Epithelial cell of esophagus (primary cell): Measurements from ENCODE around the gene LPIN1.

Source experiments
- DNase-seq: peaks from one replicate; pipeline ENCODE4 v3.0.0; 2010; ENCODE audit warnings: low read depth
- H3K4me3 ChIP-seq: 2 replicates; pipeline ENCODE4 v1.5.1; 2011; ENCODE audit warnings: mild to moderate bottlenecking, low read length, control low read depth
- CTCF ChIP-seq: IDR thresholded peaks from 2 replicates; pipeline ENCODE4 v1.5.1; 2011; ENCODE audit warnings: low read depth, mild to moderate bottlenecking, low read length, control low read depth, inconsistent platforms; ENCODE audit not compliant: insufficient read depth; ENCODE audit errors: missing control alignments

Gene LPIN1

GRCh38 chr2:11869391-11869991 is 123.1 kb downstream of the LPIN1 start:
- TF ChIP-seq CTCF: no peak
- H3K4me3 ChIP-seq: no peak overlapping the region
- DNase-seq: no peak

GRCh38 chr2:11870064-11870463 is 123.6 kb downstream of the LPIN1 start:
- no peak for DNase-seq
- H3K4me3 ChIP-seq: no peak overlapping the region
- no peak for TF ChIP-seq CTCF

- TF ChIP-seq CTCF: no peak
- no peak for DNase-seq
- H3K4me3 ChIP-seq: no peak overlapping the region
Observed at GRCh38 chr2:11870584-11870983, 124.2 kb downstream of the LPIN1 start.

GRCh38 chr2:11871421-11871820 is 125.0 kb downstream of the LPIN1 start:
- no peak for TF ChIP-seq CTCF
- H3K4me3 ChIP-seq: no peak overlapping the region
- DNase-seq: no peak

- no peak for TF ChIP-seq CTCF
- no peak overlapping the region for H3K4me3 ChIP-seq
- peak; percentile 63 for DNase-seq
Observed at GRCh38 chr2:11872247-11872947, 126.0 kb downstream of the LPIN1 start.

GRCh38 chr2:11872948-11873269 is 126.5 kb downstream of the LPIN1 start:
- no peak for TF ChIP-seq CTCF
- no peak overlapping the region for H3K4me3 ChIP-seq
- DNase-seq: no peak
